Ascending aorta (tissue), 2 donors: ENCODE data around the gene MAPK8IP3. TPM values are rescaled to one million over a fixed set of nuclear protein-coding genes. Genes with fewer than 3 reads are reported as not detected.

Experiments
- DNase-seq, 2 donors: peaks; one replicate each; pipeline ENCODE4 v3.0.0-alpha.2; 2019; ENCODE audit warnings: low spot score in 2 of 2
- H3K27ac ChIP-seq, 2 donors: fragments of 200-600 bp; sonication (generic); one replicate each; pipeline ENCODE4 v1.5.1; 2016 to 2017; ENCODE audit warnings: mild to moderate bottlenecking in 1 of 2
- H3K27me3 ChIP-seq: fragments of 200-600 bp; sonication (generic); one replicate; pipeline ENCODE4 v1.5.1; 2017
- H3K36me3 ChIP-seq, 2 donors: fragments of 200-600 bp; sonication (generic); one replicate each; pipeline ENCODE4 v1.5.1; 2016
- H3K4me1 ChIP-seq, 2 donors: fragments of 200-600 bp; sonication (generic); one replicate each; pipeline ENCODE4 v1.5.1; 2016 to 2017; ENCODE audit warnings: mild to moderate bottlenecking in 1 of 2
- H3K4me3 ChIP-seq, 2 donors: fragments of 200-600 bp; sonication (generic); one replicate each; pipeline ENCODE4 v1.5.1; 2016 to 2017; ENCODE audit warnings: mild to moderate bottlenecking in 1 of 2
- H3K9me3 ChIP-seq, 2 donors: fragments of 200-600 bp; sonication (generic); one replicate each; pipeline ENCODE4 v1.5.1; 2016
- CTCF ChIP-seq, 3 experiments: fragments of 200-600 bp in 2 of 3; fragments of 450-650 bp in 1 of 3; sonication (generic) in 2 of 3; IDR thresholded peaks; one replicate each; pipeline ENCODE4 v1.5.1; 2016 to 2019; ENCODE audit warnings: antibody characterized with exemption in 3 of 3, mild to moderate bottlenecking in 1 of 3, moderate library complexity in 1 of 3
- intact Hi-C: fragments of 100-400 bp; cut with DNase I; formaldehyde crosslinking; loops from one replicate; pipeline ENCODE4 v1.15.1; 2023
- total RNA-seq: library from RNA; depleted of rRNA; stranded (reverse); fragments of >200 nt; gene quantifications from one replicate; pipeline ENCODE4 v1.1.0, GENCODE V29; 2016

The MAPK8IP3 gene
- total RNA-seq, 1 donor from 2014 or later: 57.4 TPM

GRCh38 chr16:1674306-1674705 lies 31.7 kb upstream of the MAPK8IP3 start:
- Histone ChIP-seq H3K4me3 (no peak overlapping the region), H3K36me3 (peaks cover 47 to 60% of the 10 kb centered on the region in 2 donors), H3K27me3 (no peaks in the 10 kb centered on the region), H3K4me1 (peaks cover 0 to 3% of the 10 kb centered on the region in 2 donors), H3K27ac (no peak overlapping the region), H3K9me3 (no peaks in the 10 kb centered on the region)
- TF ChIP-seq CTCF (IDR thresholded peaks at IDR 0.05): no peak
- DNase-seq: no peak
- intact Hi-C loops: no loop called here

DNA sequence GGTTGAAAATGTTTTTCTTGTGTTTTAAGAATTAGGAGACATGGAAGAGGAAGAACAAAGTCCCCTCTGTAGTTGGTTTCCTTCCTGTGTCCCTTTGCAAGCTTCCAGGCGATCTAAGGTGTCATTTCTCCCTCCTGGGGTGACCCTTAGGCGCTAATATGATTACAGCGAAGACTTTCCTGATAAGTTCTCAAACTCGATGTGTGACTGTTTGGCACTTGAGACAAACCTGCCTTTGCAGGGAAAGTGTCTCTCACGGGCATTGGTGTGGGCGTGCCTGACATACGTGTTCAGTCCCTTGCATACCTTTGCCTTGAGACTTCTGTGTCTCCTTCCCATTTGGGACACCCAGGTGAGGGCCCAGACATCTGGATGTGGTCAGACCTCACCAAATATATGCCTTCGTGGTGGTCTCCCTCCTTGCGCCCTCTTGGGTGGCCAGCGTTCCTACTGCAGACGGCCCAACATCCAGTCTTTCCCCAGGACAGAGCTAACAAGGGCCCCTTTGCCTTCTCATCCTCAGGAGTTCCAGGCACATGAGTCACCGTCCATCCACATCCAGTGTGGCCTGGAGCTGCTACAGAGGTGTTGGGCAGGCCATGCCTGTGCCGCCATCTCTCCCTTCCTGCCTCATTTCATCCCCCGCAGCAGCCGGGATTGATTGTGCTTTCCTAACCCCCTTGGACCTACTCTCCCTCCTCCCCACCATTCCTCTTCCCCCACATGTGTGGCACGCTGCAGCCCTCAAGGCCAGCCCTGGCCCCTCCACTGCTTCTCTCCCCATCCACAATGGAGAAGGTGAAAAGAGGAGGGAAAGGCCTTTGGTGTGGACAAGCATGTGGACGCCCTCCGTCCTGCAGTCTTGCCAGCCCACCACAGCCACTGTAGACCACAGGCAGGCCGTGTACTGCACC lies 31.0 kb upstream of the MAPK8IP3 start:
- no peaks in the 10 kb centered on the region for H3K9me3 ChIP-seq
- peaks cover 40 to 53% of the 10 kb centered on the region in 2 donors for H3K36me3 ChIP-seq
- no peak for DNase-seq
- no peak overlapping the region for H3K4me3 ChIP-seq
- peaks cover 0 to 3% of the 10 kb centered on the region in 2 donors for H3K4me1 ChIP-seq
- intact Hi-C loops: loop anchor here (5.0 kb wide), 1 partner anchor 97 kb away; the partner anchor contains the start of genes EME2, MRPS34 and NME3
- no peaks in the 10 kb centered on the region for H3K27me3 ChIP-seq
- TF ChIP-seq CTCF (IDR thresholded peaks at IDR 0.05): no peak
- H3K27ac ChIP-seq: no peak overlapping the region

DNA sequence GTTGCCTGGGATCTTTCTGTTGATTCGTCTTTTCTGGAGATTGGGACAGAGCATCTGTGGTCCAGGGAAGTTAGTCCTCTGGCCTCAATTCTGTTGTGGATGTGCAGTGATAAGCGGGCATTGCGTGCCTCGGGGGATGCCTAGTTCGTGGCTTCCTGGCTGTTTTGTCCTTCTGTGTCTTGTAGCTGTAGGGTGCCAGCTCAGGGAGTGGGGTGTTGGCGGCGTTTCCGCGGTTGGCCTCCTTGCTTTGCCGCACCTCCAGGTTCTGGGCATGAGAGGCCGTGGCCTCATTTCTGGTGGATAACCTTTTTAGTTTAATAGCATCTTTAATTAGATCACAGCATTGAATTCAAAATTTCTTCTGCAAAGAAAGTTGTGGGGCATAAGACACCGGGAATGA lies 29.3 kb upstream of the MAPK8IP3 start:
- Histone ChIP-seq H3K4me1 (peaks cover 0 to 3% of the 10 kb centered on the region in 2 donors), H3K27me3 (no peaks in the 10 kb centered on the region), H3K9me3 (no peaks in the 10 kb centered on the region), H3K27ac (no peak overlapping the region), H3K36me3 (peaks cover 25 to 39% of the 10 kb centered on the region in 2 donors), H3K4me3 (no peak overlapping the region)
- no peak for DNase-seq
- intact Hi-C loops: loop anchor here (5.0 kb wide), 1 partner anchor 96 kb away; the partner anchor contains the start of genes EME2, MRPS34 and NME3
- no peak for TF ChIP-seq CTCF (IDR thresholded peaks at IDR 0.05)

DNA sequence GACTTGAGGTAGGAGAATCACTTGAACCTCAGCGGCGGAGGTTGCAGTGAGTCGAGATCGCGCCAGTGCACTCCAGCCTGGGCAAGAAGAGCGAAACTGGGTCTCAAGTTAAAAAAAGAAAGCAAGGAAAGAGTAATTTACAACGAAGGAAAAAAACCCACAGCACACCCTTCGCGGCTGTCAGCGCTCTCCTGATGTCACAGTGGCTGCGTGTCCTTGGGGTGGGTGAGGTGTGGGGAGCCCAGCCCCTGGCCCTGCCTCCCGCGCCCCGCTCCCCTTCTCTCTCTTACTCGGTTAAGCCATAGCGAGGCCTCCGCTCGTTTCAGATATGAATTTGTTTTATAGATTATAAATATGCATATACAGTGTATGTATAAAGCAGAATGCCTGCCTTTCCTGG lies 28.7 kb upstream of the MAPK8IP3 start:
- peak overlapping the region; percentile 70 to 90 for H3K4me3 ChIP-seq
- TF ChIP-seq CTCF (IDR thresholded peaks at IDR 0.05): no peak
- H3K4me1 ChIP-seq: peaks cover 0 to 3% of the 10 kb centered on the region in 2 donors
- no peaks in the 10 kb centered on the region for H3K27me3 ChIP-seq
- no peak for DNase-seq
- H3K9me3 ChIP-seq: no peaks in the 10 kb centered on the region
- intact Hi-C loops: loop anchor here (5.0 kb wide), 1 partner anchor 95 kb away; the partner anchor contains the start of genes EME2, MRPS34 and NME3
- H3K36me3 ChIP-seq: peaks cover 19 to 33% of the 10 kb centered on the region in 2 donors
- no peak overlapping the region for H3K27ac ChIP-seq

DNA sequence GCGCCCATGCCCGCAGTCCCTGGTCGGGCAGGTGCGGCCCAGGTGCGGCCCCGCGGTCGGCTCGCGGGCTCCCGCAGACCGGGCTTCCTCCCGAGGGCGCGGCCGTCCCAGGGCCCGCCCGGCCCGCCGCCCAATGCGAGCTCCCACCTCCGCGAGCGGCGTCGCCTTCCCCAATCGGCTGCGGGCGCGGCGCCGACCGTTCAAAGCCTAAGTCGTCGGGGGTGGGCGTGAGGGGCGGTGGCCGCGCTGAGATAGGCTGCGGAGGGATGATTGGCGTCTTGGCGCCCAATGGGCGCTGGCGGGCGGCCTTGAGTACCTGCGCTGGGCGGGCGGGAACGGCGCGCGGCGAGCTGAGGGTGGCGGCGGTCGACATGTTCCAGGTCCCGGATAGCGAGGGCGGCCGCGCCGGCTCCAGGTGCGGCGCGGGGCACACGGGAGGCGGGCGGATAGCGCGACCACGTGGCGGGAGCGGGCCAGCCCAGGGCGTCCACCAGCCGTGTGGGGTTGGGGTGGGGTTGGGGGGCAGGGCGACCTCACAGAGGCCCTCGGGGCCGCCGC lies 28.0 kb upstream of the MAPK8IP3 start, which contains the start of gene JPT2:
Gene JPT2 (plus strand): TSS at position 338 of the 558 bp plus-strand sequence. CDS start 34 bp downstream, at position 372.
- Histone ChIP-seq H3K27me3 (no peaks in the 10 kb centered on the region), H3K36me3 (peaks cover 19 to 28% of the 10 kb centered on the region in 2 donors), H3K4me3 (peak within 1 kb of the TSS; percentile 70 to 90), H3K27ac (peak within 1 kb of the TSS; percentile 35 to 59), H3K4me1 (peaks cover 0 to 3% of the 10 kb centered on the region in 2 donors), H3K9me3 (no peaks in the 10 kb centered on the region)
- intact Hi-C loops: loop anchor here (1.0 to 5.0 kb wide), 3 partner anchors 28 to 94 kb away; partner anchors contain the start of genes CRAMP1, EME2, IFT140 and MAPK8IP3
- no peak for TF ChIP-seq CTCF (IDR thresholded peaks at IDR 0.05)
- peak; percentile 85 to 97 for DNase-seq
